Smooth muscle cell of the brain vasculature (primary cell): ENCODE results near the gene ALOX12B.
"Not testable (repeated sequence)": the region's sequence is repeated elsewhere in the genome, so short reads cannot be mapped to it uniquely, and the experiment has no call there.

ENCODE experiments used
- DNase-seq: peaks from one replicate; pipeline ENCODE4 v3.0.0-alpha.2; 2012; ENCODE audit warnings: low read depth, low spot score

ALOX12B gene

DNA sequence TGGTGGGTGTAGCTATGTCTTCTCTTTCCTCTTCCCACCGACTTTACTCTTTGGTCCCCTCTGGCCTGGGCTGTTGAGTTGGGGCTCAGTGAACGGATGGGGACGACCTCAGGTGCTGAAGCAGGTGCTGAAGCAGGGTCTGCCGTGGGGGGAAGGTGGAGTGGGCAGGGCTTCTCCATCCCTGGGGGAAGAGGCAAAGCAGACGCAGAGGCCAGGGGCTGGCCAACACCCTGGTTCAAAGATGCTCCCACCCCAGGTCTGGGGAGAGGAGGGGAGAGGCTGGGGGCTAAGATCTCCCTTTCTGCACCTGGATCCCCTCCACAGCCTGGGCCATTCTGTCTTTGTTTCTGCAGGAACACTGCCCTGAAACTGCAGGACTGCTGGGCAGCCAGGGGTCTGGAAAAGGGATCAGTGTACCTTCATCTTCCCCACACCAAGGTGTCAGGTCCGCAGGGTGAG, 22.9 kb downstream of the ALOX12B start:
- DNase-seq: no peak

DNA sequence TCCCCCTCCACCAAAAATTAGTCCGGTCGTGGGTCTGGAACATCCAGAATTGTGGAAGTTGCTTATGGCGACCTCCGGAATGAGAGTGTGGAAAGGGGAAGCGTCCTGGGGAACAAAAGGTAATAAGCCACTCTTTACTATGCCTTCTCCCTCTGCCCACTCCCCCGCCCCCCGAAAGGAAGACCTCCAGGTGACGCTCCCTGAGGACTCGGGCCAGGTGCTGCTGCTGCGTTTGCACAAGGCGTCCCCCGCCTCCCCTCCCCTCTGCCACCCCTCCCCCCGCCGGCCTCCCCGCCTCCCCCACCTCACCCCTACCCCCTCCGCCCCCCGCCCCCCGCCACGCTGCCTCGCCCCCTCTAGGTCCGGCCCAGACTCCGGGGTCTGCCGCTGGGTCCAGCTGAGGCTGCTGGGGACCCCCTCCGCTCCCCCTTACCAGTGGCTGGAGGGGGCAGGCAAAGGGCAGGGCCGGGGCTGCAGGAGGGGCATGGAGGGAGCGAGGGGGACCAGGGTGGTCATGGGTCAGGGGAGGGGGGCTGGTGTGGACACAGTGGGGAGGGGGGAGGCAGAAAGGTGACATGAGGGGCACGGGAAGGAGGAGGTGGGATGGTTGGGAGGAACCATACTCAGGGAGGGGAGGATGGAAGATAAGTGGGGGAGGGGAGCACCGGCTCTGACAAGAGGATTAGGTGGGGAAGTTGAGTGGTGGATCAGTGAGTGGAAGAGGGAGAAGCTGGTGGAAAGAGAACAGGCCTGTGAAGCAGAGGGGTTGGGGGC, 23.6 kb downstream of the ALOX12B start:
- no peak for DNase-seq

DNA sequence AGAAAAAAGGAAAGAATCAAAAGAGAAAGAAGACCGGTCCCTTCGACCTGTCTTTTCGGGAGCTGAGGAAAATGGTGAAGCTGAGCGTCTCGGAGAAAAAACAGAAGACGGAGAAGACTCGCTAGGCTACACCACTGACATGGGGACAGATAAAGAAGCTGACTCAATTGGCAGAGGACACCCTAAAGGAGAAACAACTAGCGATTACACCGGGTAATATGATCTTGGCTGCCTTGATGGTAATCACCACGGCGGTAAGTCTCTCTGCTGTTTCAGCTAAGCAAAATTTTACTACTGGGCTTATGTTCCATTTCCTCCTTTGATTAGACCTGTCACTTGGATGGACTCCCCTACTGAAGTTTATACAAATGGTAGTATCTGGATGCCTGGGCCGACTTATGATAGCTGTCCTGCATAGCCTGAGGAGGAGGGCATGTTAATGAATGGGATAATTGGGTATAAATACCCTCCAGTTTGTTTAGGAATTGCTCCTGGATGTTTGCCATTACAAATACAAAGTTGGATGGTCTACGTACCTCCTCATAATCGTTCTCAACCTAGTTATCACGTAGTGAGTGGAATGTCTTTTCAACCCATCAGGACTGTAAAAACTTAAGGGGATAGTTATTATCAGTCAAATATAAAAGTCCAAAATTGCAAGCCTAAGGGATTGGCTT, 24.6 kb downstream of the ALOX12B start:
- DNase-seq: no peak

DNA sequence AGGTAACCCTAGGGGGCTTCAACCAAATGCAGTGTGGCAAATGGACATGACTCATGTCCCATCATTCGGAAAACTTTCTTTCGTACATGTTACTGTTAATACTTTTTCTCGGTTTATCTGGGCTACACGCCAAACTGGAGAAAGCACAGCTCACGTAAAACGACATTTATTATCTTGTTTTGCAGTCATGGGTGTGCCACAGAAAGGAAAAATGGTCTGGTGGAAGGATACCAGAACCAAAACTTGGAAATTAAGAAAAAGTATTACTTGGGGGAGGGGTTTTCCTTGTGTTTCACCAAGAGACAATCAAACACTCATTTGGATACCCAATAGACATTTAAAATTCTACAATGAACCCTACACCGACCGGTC, 25.1 kb downstream of the ALOX12B start:
- no peak for DNase-seq

DNA sequence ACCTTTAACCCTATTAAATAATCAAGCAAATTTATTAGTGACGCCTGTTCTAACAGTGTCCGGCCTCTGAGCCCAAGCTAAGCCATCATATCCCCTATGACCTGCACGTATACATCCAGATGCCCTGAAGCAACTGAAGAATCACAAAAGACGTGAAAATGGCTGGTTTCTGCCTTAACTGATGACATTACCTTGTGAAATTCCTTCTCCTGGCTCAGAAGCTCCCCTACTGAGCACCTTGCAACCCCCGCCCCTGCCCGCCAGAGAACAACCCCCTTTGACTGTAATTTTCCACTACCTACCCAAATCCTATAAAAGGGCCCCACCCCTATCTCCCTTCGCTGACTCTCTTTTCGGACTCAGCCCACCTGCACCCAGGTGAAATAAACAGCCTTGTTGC, 25.7 kb downstream of the ALOX12B start:
- not testable (repeated sequence) for DNase-seq

DNA sequence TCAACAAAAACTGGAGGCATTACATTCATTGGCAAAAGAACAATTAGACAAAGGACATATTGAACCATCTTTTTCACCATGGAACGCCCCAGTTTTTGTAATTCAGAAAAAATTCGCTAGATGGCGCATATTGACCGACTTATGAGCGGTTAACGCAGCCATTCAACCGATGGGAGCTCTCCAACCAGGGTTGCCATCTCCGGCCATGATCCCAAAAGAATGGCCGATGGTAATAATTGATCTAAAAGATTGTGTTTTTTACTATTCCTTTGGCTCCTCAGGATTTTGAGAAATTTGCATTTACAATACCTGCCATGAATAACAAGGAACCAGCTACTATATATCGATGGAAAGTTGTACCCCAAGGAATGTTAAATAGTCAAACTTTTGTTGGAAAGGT, 27.2 kb downstream of the ALOX12B start:
- no peak for DNase-seq

DNA sequence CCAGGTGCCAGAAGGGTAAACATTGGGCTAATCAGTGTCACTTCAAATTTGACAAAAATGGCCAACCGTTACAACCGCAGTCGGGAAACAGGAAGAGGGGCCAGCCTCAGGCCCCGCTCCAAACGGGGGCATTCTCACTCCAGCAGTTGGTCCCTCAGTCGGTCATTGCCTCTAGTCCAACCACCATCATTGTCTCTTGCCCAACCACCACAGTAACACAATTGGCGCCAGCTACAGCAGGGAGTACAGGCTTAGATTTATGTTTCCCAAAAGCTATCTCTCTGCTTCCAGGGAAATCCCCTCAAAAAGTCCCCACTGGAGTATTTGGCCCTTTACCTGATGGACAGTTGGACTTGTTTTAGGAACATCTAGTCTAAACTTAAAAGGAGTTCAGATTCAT, 28.4 kb downstream of the ALOX12B start:
- DNase-seq: no peak

DNA sequence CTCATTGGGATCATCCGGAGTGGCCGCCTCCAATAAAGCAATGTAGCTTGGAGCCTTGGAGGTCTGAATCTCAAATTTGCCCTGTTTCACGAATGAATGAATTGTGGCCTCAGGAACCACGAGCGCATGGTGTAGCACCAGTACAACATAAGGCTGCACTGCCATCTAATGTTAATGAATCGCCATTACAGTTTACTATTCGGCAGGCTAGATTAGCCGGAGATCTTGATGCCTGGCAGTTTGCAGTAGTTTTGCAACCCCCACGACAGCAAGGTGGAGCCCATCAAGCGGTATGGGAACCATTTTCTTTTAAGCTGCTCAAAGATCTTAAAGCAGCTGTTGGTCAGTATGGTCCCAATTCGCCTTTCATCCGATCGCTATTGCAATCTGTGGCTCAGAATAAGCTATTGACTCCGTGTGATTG, 29.8 kb downstream of the ALOX12B start:
- DNase-seq: no peak

DNA sequence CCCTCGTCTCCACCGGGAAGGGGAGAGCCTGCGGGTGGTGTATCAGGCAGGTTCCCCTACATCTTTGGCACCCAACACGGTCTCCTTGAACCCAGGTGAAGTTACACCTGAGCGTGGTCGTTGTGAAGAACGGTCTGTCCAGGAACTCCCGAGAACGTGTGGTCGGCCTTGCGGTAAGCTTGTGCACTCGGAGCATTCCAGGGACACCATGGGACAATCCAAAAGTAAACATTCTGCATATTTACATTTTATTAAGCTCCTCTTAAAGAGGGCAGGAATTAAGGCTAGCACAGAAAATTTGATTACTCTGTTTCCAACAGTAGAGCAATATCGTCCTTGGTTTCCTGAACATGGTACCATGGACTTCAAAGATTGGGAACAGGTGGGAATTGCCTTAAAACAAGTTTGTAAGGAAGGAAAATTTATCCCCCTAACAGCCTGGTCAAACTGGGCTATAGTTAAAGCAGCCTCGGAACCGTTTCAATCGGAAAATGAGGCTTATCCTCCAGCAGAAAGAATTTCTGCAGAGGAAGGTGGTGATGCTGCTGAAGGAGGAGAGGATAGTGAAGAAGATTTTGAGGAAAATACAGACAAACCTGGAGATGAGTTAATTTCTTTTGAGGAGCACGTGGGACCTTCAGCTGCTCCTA, 30.4 kb downstream of the ALOX12B start:
- no peak for DNase-seq

DNA sequence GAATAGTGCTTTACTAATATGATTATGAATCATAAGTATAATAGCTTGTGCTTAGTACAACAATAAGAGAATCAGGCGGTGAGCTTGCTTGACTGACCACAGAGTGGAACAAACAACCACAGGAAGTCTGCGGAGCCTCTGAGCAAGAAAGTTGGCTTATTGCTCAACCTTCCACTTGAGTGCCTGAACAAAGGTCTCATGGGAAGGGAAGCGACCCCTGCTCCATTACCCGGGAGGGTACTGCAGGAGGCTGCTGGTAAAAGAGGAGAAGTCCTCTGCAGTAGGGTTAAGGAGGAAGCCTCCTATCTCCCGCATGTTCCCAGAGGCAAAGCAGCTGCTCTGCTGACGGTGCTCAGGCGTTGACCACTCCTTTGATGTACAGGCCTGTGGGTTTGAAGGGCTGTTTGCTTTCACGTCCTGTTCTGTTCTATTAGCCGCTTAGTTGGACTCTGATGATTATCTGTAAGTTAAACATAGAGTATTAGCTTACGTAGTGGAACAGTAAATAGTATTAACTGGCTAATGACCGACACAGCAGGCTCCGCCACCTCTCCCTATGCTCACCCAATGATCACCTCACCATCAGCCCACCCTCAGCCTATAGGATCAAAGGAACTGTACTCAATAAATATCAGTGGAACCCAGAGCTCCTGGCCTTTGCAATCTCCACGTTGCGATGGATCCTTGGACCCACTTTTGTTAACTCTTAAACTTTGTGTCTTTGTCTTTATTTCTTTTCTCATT, 31.1 kb downstream of the ALOX12B start:
- DNase-seq: no peak

DNA sequence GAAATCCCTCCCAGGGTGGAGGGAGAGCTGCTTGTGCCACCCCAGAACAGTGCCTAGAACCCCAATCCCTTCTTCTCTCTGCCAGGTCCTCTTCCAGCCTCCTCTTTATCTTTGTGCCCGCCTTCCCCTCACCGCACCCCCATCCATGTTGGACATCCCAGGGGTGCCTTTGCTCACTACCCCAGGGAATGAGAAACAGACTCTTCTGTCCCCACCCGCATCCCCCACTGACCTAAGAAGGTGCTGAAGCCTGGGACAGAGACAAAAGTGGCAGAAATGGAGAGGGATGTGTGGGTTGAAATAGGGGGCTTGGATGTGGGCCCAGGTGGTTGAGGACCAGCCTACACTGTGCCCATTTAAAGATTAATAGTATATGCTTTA, 31.7 kb downstream of the ALOX12B start:
- no peak for DNase-seq

DNA sequence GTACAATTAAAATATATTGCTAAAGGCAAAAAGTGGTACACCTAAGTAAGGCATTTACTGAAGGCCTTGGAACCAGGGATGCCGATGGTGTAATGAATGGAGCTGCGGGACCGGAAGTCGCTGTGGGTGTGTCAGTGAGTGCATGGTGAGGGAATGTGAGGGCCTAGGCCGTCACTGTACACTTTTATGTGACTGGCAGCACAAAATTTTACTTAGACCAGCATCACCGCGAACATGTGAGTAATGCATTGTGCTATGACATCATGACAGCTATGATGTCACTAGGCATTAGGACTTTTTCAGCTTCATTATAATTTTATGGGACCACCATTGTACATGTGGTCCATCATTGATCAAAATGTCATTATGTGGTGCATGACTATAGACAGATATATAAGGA, 33.9 kb downstream of the ALOX12B start:
- no peak for DNase-seq

DNA sequence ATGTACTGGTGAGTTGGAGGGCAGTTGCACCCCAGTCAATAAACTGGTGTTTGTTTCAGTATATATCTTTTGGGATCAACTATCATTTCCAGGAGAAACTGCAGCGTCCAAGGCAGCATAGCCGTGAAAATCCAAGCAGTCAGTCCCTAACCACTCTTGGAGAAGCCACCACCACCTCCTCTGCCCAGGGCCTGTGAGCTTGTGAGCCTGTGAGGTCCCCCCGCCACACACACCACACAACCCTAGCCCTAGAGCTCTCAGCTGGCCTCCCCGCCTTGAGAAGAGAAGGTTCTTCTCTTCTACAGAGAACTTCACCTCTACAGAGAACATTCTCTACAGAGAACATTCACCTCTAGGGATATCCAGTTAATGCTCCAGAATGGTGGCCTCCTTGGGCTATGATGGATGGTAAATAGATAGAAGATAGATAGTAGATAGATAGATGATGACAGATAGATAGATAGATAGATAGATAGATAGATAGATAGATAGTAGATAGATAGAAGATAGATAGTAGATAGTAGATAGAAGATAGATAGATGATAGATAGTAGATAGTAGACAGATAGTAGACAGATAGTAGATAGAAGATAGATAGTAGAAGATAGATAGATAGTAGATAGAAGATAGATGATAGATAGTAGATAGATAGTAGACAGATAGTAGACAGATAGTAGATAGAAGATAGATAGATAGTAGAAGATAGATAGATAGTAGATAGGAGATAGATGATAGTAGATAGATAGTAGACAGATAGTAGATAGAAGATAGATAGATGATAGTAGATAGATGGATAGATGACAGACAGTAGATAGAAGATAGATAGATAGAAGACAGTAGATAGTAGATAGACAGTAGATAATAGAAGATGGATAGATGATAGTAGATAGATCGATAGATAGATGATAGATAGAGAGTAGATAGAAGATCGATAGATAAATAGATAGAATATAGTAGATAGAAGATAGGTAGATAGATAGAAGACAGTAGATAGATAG, 35.0 kb downstream of the ALOX12B start:
- no peak for DNase-seq

DNA sequence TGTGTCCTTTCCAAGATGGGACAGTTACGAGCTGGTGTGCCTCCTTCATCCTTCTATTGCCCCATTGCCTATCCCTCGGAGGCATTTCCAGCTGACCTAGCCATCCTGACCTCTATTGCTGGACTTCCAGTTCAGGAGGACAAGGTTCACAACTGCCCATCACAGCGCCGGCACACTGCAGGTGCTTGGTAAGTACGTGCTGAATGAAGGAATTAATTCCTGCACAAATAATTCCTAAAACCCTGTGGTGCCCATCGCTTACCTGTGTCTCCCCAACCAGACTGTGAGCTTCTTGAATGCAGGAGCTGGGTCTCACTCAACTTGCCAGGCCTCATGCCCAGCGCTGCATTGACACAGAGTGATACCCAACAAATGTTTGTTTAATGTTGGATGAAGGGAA, 35.7 kb downstream of the ALOX12B start:
- DNase-seq: no peak

DNA sequence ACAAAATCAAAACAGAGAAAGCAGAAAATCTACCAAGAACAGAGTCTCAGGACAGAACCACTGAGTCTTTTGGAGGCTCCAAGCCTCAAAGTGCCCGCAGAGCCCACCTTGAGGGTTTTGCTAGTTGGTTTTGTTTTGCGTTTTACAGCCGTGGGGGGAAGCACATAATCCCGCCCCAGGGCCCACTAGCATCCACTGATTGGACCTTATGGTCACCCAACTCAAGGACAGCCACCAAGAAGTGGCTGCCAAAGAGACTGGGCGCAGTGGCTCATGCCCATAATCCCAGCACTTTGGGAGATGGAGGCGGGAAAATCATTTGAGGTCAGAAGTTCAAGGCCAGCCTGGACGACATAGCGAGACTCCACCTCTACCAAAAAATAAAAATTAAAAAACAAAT, 38.8 kb downstream of the ALOX12B start:
- DNase-seq: no peak

DNA sequence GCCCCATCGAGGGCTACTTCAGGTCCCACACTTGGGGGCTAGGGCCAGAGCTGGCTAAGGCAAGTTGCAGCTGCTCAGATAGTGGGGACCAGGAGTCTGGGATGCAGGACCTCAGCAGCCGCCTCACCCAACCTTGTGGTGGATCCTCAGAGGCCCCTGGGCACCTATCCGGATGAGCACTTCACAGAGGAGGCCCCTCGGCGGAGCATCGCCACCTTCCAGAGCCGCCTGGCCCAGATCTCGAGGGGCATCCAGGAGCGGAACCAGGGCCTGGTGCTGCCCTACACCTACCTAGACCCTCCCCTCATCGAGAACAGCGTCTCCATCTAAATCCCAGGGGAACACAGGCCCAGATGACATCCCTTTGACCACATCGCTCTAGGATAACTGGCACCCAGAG, 39.3 kb downstream of the ALOX12B start:
- DNase-seq: no peak

DNA sequence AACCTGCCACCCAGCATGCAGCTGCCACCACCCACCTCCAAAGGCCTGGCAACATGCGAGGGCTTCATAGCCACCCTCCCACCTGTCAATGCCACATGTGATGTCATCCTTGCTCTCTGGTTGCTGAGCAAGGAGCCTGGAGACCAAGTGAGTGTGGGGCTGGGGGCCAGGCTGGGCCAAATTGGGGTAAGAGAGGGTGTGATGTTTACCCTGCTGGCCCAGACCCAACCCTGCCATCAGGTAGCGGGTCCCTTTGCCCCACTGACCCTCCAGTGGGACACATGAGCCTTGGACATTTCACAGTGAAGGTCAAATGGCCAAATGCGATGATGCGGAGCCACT, 39.8 kb downstream of the ALOX12B start:
- no peak for DNase-seq

DNA sequence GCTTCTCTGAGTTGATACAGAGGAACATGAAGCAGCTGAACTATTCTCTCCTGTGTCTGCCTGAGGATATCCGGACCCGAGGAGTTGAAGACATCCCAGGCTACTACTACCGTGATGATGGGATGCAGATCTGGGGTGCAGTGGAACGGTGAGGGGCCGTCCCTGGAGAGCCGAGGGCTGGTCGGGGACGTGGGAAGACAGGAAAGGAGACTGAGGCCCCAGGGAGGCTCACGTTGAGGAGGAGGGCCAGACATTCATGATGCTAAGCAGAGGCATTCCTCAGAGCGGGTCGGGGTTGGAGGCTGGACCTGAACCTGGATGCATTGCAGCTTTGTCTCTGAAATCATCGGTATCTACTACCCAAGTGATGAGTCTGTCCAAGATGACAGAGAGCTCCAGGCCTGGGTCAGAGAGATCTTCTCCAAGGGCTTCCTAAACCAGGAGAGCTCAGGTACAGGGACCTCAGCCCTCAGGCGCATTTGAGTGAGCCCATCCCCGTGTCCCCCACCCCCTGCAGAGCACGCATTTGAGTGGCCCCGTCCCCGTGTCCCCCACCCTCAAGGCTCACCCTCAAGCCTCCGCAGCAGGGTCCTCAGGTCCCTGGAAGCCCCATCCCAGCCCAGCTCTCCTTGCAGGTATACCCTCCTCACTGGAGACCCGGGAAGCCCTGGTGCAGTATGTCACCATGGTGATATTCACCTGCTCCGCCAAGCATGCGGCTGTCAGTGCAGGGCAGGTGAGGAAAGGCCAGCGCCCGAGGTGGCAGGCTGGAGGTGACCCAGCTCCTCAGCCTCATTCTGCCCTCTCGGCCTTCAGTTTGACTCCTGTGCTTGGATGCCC, 40.4 kb downstream of the ALOX12B start:
- no peak for DNase-seq

DNA sequence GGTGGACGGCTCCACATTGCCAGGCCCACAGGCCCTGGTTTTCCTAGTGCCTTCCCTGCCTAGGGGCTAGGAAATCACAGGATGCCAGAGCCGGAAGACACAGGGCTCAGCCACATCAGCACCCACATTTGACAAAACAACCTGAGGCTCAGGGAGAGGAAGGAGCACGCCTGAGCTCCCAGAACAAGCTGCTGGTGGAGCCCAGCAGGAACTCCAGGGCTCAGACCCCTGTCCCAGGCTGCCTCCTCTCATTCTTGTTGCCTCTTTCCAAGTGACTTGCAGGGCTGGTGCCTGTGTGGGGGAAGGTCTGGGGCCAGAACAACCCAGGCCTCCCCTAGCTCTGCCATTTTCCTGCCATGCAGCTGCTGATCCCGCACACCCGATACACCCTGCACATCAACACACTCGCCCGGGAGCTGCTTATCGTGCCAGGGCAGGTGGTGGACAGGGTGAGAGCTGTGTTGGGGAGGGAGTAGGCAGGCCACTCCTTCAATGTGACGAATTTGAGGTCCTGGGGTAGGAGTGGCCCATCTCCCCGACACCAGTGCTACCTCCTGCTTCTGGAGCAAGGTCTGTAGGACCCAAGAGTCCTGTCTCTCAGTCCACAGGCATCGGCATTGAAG, 41.1 kb downstream of the ALOX12B start:
- DNase-seq: no peak
